ENCODE results near the gene CILP. TPM values are rescaled to one million over a fixed set of nuclear protein-coding genes. Genes with fewer than 3 reads are reported as not detected.

The CILP gene
- total RNA-seq, 1 experiment from 2014 or later = not detected

GRCh38 chr15:65192016-65192415 lies 19.3 kb downstream of the CILP start:
- Mint-ChIP-seq H3K36me3 (no peaks in the 10 kb centered on the region), H3K9me3 (peaks cover 4% of the 10 kb centered on the region), H3K27me3 (ENCODE audit: low read depth) (no peaks in the 10 kb centered on the region), H3K4me1 (peaks cover 7% of the 10 kb centered on the region), H3K27ac (peak overlapping the region; percentile 64; the same call in 1 of the 2 replicates), H3K4me3 (no peak overlapping the region)
- POLR2A ChIA-PET = no interaction called here
- DNase-seq (ENCODE audit: low spot score) = no peak
- no peak for ATAC-seq
- CTCF ChIA-PET = interaction anchor here (0.6 to 1.4 kb wide), 2 partner anchors 79 to 92 kb away, joined by 4 to 6 read pairs; no protein-coding TSS in a partner anchor
- no peak for TF ChIP-seq PREB (CRISPR knock-in tag; IDR thresholded peaks at IDR 0.05; ENCODE audit: borderline replicate concordance)
- TF ChIP-seq, protein P1, sequence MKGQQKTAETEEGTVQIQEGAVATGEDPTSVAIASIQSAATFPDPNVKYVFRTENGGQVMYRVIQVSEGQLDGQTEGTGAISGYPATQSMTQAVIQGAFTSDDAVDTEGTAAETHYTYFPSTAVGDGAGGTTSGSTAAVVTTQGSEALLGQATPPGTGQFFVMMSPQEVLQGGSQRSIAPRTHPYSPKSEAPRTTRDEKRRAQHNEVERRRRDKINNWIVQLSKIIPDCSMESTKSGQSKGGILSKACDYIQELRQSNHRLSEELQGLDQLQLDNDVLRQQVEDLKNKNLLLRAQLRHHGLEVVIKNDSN (CRISPR knock-in tag; IDR thresholded peaks at IDR 0.05) = no peak
- TF ChIP-seq, protein P2, sequence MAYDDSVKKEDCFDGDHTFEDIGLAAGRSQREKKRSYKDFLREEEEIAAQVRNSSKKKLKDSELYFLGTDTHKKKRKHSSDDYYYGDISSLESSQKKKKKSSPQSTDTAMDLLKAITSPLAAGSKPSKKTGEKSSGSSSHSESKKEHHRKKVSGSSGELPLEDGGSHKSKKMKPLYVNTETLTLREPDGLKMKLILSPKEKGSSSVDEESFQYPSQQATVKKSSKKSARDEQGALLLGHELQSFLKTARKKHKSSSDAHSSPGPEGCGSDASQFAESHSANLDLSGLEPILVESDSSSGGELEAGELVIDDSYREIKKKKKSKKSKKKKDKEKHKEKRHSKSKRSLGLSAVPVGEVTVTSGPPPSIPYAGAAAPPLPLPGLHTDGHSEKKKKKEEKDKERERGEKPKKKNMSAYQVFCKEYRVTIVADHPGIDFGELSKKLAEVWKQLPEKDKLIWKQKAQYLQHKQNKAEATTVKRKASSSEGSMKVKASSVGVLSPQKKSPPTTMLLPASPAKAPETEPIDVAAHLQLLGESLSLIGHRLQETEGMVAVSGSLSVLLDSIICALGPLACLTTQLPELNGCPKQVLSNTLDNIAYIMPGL (CRISPR knock-in tag; IDR thresholded peaks at IDR 0.05) = no peak
- no peak for TF ChIP-seq ZSCAN18 (CRISPR knock-in tag; IDR thresholded peaks at IDR 0.05)
- TF ChIP-seq CREM (CRISPR knock-in tag; IDR thresholded peaks at IDR 0.05) = no peak
- TF ChIP-seq HMGA2 (CRISPR knock-in tag; IDR thresholded peaks at IDR 0.05) = no peak
- TF ChIP-seq ZNF232 (CRISPR knock-in tag; IDR thresholded peaks at IDR 0.05) = no peak
- TF ChIP-seq, protein P3, sequence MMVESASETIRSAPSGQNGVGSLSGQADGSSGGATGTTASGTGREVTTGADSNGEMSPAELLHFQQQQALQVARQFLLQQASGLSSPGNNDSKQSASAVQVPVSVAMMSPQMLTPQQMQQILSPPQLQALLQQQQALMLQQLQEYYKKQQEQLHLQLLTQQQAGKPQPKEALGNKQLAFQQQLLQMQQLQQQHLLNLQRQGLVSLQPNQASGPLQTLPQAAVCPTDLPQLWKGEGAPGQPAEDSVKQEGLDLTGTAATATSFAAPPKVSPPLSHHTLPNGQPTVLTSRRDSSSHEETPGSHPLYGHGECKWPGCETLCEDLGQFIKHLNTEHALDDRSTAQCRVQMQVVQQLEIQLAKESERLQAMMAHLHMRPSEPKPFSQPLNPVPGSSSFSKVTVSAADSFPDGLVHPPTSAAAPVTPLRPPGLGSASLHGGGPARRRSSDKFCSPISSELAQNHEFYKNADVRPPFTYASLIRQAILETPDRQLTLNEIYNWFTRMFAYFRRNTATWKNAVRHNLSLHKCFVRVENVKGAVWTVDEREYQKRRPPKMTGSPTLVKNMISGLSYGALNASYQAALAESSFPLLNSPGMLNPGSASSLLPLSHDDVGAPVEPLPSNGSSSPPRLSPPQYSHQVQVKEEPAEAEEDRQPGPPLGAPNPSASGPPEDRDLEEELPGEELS (CRISPR knock-in tag; IDR thresholded peaks at IDR 0.05) = no peak
- no peak for TF ChIP-seq PRDM15 (CRISPR knock-in tag; IDR thresholded peaks at IDR 0.05)
- no peak for TF ChIP-seq ZNF416 (CRISPR knock-in tag; IDR thresholded peaks at IDR 0.05)
- TF ChIP-seq ATF3 (CRISPR knock-in tag; conservative IDR thresholded peaks at IDR 0.05) = no peak
- TF ChIP-seq, protein P4, sequence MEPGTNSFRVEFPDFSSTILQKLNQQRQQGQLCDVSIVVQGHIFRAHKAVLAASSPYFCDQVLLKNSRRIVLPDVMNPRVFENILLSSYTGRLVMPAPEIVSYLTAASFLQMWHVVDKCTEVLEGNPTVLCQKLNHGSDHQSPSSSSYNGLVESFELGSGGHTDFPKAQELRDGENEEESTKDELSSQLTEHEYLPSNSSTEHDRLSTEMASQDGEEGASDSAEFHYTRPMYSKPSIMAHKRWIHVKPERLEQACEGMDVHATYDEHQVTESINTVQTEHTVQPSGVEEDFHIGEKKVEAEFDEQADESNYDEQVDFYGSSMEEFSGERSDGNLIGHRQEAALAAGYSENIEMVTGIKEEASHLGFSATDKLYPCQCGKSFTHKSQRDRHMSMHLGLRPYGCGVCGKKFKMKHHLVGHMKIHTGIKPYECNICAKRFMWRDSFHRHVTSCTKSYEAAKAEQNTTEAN (CRISPR knock-in tag; IDR thresholded peaks at IDR 0.05) = no peak
- TF ChIP-seq JAZF1 (CRISPR knock-in tag; IDR thresholded peaks at IDR 0.05) = no peak
- TF ChIP-seq ERG (CRISPR knock-in tag; IDR thresholded peaks at IDR 0.05) = no peak
- TF ChIP-seq FOXJ3 (CRISPR knock-in tag; IDR thresholded peaks at IDR 0.05; ENCODE audit: borderline replicate concordance) = no peak
- TF ChIP-seq, protein P5, sequence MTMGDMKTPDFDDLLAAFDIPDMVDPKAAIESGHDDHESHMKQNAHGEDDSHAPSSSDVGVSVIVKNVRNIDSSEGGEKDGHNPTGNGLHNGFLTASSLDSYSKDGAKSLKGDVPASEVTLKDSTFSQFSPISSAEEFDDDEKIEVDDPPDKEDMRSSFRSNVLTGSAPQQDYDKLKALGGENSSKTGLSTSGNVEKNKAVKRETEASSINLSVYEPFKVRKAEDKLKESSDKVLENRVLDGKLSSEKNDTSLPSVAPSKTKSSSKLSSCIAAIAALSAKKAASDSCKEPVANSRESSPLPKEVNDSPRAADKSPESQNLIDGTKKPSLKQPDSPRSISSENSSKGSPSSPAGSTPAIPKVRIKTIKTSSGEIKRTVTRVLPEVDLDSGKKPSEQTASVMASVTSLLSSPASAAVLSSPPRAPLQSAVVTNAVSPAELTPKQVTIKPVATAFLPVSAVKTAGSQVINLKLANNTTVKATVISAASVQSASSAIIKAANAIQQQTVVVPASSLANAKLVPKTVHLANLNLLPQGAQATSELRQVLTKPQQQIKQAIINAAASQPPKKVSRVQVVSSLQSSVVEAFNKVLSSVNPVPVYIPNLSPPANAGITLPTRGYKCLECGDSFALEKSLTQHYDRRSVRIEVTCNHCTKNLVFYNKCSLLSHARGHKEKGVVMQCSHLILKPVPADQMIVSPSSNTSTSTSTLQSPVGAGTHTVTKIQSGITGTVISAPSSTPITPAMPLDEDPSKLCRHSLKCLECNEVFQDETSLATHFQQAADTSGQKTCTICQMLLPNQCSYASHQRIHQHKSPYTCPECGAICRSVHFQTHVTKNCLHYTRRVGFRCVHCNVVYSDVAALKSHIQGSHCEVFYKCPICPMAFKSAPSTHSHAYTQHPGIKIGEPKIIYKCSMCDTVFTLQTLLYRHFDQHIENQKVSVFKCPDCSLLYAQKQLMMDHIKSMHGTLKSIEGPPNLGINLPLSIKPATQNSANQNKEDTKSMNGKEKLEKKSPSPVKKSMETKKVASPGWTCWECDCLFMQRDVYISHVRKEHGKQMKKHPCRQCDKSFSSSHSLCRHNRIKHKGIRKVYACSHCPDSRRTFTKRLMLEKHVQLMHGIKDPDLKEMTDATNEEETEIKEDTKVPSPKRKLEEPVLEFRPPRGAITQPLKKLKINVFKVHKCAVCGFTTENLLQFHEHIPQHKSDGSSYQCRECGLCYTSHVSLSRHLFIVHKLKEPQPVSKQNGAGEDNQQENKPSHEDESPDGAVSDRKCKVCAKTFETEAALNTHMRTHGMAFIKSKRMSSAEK (CRISPR knock-in tag; IDR thresholded peaks at IDR 0.05; ENCODE audit: borderline replicate concordance) = no peak
- TF ChIP-seq ESRRA (CRISPR knock-in tag; IDR thresholded peaks at IDR 0.05; ENCODE audit: borderline replicate concordance) = no peak

All from WTC11 (cell line).